ENCODE measurements around the gene CADPS2. TPM values are rescaled to one million over a fixed set of nuclear protein-coding genes. Genes with fewer than 3 reads are reported as not detected.

The CADPS2 gene
- polyA plus RNA-seq, 1 donor (not counting 4 experiments of a cell fraction or from before 2014, with no cell fraction given), result 0.35 TPM

DNA sequence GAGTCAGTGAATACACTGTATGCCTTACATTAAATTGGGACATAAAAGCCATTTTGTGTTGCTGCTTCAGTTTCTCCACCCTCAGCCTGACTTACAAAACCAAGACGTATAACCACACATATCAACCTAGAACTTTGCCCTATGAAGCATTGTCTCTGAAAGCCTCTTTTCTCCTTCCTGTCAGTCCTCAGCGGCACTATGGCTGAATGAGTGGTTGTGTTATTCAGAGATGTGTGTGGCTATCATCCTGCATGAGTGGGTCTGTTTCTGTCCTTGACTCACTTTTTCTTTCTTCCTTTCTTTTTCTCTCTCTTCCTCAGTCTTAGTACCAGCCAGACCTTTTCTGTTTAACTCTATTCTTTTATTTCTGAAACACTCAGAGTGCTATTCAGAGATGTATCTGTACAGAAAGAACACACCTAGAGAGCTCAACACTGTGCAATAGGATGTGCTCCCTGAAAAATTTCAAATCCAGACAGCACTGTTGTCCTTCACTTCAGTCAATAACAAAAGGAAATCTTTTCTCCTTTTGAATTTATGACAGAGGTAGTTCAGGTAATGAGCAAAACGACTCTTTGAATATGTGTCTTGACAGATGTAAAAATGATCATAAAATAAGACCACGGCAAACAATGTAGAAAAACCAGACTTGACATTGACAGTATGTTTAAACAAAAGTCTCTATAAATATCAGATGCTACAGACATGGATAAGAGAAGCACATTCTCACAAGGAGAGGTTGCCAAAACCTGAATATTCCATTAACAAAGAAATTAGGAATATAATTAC is 418.4 kb downstream of the CADPS2 start:
- no peak overlapping the region for H3K4me2 ChIP-seq (ENCODE audit: control insufficient read depth, extremely low read depth, insufficient read depth, low read depth, low read length)
- dilution Hi-C loops (cut with MboI; ENCODE audit: extremely low pct_ligation_motif_present, low sequenced_read_pairs), result no loop called here
- H3K9ac ChIP-seq (ENCODE audit: control insufficient read depth, extremely low read depth, insufficient read depth, low read length), result no peak overlapping the region
- H3K4me3 ChIP-seq (ENCODE audit: control insufficient read depth in 2 of 3, extremely low read depth in 1 of 3, insufficient read depth in 2 of 3, low read depth in 1 of 3, low read length in 3 of 3), result no peak overlapping the region
- FAIRE-seq (no peak), DNase-seq (ENCODE audit: low read depth, low spot score) (no peak)
- H4K20me1 ChIP-seq (ENCODE audit: control insufficient read depth, extremely low read depth, insufficient read depth, low read length), result no peaks in the 10 kb centered on the region
- TF ChIP-seq, protein P1, sequence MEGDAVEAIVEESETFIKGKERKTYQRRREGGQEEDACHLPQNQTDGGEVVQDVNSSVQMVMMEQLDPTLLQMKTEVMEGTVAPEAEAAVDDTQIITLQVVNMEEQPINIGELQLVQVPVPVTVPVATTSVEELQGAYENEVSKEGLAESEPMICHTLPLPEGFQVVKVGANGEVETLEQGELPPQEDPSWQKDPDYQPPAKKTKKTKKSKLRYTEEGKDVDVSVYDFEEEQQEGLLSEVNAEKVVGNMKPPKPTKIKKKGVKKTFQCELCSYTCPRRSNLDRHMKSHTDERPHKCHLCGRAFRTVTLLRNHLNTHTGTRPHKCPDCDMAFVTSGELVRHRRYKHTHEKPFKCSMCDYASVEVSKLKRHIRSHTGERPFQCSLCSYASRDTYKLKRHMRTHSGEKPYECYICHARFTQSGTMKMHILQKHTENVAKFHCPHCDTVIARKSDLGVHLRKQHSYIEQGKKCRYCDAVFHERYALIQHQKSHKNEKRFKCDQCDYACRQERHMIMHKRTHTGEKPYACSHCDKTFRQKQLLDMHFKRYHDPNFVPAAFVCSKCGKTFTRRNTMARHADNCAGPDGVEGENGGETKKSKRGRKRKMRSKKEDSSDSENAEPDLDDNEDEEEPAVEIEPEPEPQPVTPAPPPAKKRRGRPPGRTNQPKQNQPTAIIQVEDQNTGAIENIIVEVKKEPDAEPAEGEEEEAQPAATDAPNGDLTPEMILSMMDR (optimal IDR thresholded peaks at IDR 0.05 in 1 of 3, IDR thresholded peaks at IDR 0.05 in 1 of 3, conservative IDR thresholded peaks at IDR 0.05 in 1 of 3; ENCODE audit: extremely low read depth in 1 of 3, insufficient read depth in 2 of 3, low read length in 3 of 3), result no peak
- TF ChIP-seq EZH2 (IDR thresholded peaks at IDR 0.05; ENCODE audit: low read length), result no peak
- H2AFZ ChIP-seq (ENCODE audit: control insufficient read depth, low read length), result no peak overlapping the region
- H3K36me3 ChIP-seq (ENCODE audit: control insufficient read depth in 2 of 2, extremely low read depth in 1 of 2, insufficient read depth in 2 of 2, low read length in 2 of 2), result no peaks in the 10 kb centered on the region
- no peaks in the 10 kb centered on the region for H3K27me3 ChIP-seq (ENCODE audit: control insufficient read depth, extremely low read depth, insufficient read depth, low read length)
- H3K79me2 ChIP-seq (ENCODE audit: control insufficient read depth, insufficient read depth, low read length), result no peaks in the 10 kb centered on the region
- H3K4me1 ChIP-seq (ENCODE audit: control insufficient read depth, extremely low read depth, insufficient read depth, low read length), result no peaks in the 10 kb centered on the region
- no peak overlapping the region for H3K27ac ChIP-seq (ENCODE audit: control insufficient read depth, insufficient read depth, low read length)
- no peaks in the 10 kb centered on the region for H3K9me1 ChIP-seq (ENCODE audit: control insufficient read depth, extremely low read depth, insufficient read depth, low read length)
- H3K9me3 ChIP-seq (ENCODE audit: control insufficient read depth, low read depth, low read length), result no peaks in the 10 kb centered on the region

DNA sequence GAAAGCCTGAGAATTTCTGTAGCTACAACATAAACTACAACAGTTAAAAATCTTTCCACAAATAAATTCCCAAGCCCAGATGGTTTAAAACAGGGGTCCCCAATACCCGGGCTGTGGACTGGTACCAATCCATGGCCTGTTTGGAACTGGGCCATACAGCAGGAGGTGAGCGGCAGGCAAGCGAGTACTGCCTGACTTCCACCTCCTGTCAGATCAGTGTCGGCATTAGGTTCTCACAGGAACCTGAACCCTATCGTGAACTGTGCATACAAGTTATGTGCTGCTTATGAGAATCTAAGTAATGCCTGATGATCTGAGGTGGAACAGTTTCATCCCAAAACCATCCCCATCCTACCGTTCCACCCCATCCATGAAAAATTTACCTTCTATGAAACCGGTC is 421.0 kb downstream of the CADPS2 start:
- H3K4me2 ChIP-seq (ENCODE audit: control insufficient read depth, extremely low read depth, insufficient read depth, low read depth, low read length), result no peak overlapping the region
- H4K20me1 ChIP-seq (ENCODE audit: control insufficient read depth, extremely low read depth, insufficient read depth, low read length), result no peaks in the 10 kb centered on the region
- no peaks in the 10 kb centered on the region for H3K36me3 ChIP-seq (ENCODE audit: control insufficient read depth in 2 of 2, extremely low read depth in 1 of 2, insufficient read depth in 2 of 2, low read length in 2 of 2)
- DNase-seq (ENCODE audit: low read depth, low spot score) (no peak), FAIRE-seq (no peak)
- H3K4me1 ChIP-seq (ENCODE audit: control insufficient read depth, extremely low read depth, insufficient read depth, low read length), result no peaks in the 10 kb centered on the region
- no peak overlapping the region for H3K27ac ChIP-seq (ENCODE audit: control insufficient read depth, insufficient read depth, low read length)
- no peak for TF ChIP-seq EZH2 (IDR thresholded peaks at IDR 0.05; ENCODE audit: low read length)
- TF ChIP-seq, protein P1 (optimal IDR thresholded peaks at IDR 0.05 in 1 of 3, IDR thresholded peaks at IDR 0.05 in 1 of 3, conservative IDR thresholded peaks at IDR 0.05 in 1 of 3; ENCODE audit: extremely low read depth in 1 of 3, insufficient read depth in 2 of 3, low read length in 3 of 3), result no peak
- no peak overlapping the region for H2AFZ ChIP-seq (ENCODE audit: control insufficient read depth, low read length)
- H3K79me2 ChIP-seq (ENCODE audit: control insufficient read depth, insufficient read depth, low read length), result no peaks in the 10 kb centered on the region
- no peaks in the 10 kb centered on the region for H3K9me3 ChIP-seq (ENCODE audit: control insufficient read depth, low read depth, low read length)
- no peaks in the 10 kb centered on the region for H3K27me3 ChIP-seq (ENCODE audit: control insufficient read depth, extremely low read depth, insufficient read depth, low read length)
- dilution Hi-C loops (cut with MboI; ENCODE audit: extremely low pct_ligation_motif_present, low sequenced_read_pairs), result no loop called here
- no peak overlapping the region for H3K9ac ChIP-seq (ENCODE audit: control insufficient read depth, extremely low read depth, insufficient read depth, low read length)
- H3K9me1 ChIP-seq (ENCODE audit: control insufficient read depth, extremely low read depth, insufficient read depth, low read length), result no peaks in the 10 kb centered on the region
- no peak overlapping the region for H3K4me3 ChIP-seq (ENCODE audit: control insufficient read depth in 2 of 3, extremely low read depth in 1 of 3, insufficient read depth in 2 of 3, low read depth in 1 of 3, low read length in 3 of 3)

Measured in keratinocyte (primary cell).